GM18520 (cell line): ENCODE data around the gene PLSCR3.

Experiments used
- ATAC-seq: cut with Tn5 transposase; IDR thresholded peaks from one replicate; pipeline ENCODE4 v1.9.1; 2021; ENCODE audit not compliant: unreplicated experiment

Gene PLSCR3

GRCh38 chr17:7394452-7395191 is at the start of gene PLSCR3:
TSS of gene PLSCR3 (minus strand) at chr17:7394525. CDS start at chr17:7394110, 415 bp downstream.
- peak; percentile 79 for ATAC-seq

GRCh38 chr17:7443499-7444485 is 49.5 kb upstream of the PLSCR3 start:
- ATAC-seq = no peak

- ATAC-seq = no peak
Measured at GRCh38 chr17:7442142-7442541, 47.8 kb upstream of the PLSCR3 start.

- no peak for ATAC-seq
Measured at GRCh38 chr17:7441266-7441665, 46.9 kb upstream of the PLSCR3 start.

GRCh38 chr17:7440834-7441195 is 46.5 kb upstream of the PLSCR3 start:
- no peak for ATAC-seq

GRCh38 chr17:7440113-7440833 is 45.9 kb upstream of the PLSCR3 start:
- ATAC-seq = no peak

- ATAC-seq = no peak
Measured at GRCh38 chr17:7439462-7440112, 45.3 kb upstream of the PLSCR3 start, which contains the start of gene FGF11. TSS of gene FGF11 (plus strand) at chr17:7439512. CDS start at chr17:7439621, 109 bp downstream.

GRCh38 chr17:7438656-7439460 is 44.5 kb upstream of the PLSCR3 start:
- no peak for ATAC-seq

GRCh38 chr17:7437950-7438614 is 43.8 kb upstream of the PLSCR3 start:
- no peak for ATAC-seq

GRCh38 chr17:7437369-7437863 is 43.1 kb upstream of the PLSCR3 start:
- no peak for ATAC-seq

GRCh38 chr17:7436556-7437368 is 42.4 kb upstream of the PLSCR3 start:
- peak; percentile 32 for ATAC-seq

- ATAC-seq = no peak
Measured at GRCh38 chr17:7435676-7436555, 41.6 kb upstream of the PLSCR3 start.

- no peak for ATAC-seq
Measured at GRCh38 chr17:7432296-7432695, 38.0 kb upstream of the PLSCR3 start.

- ATAC-seq = no peak
Measured at GRCh38 chr17:7431231-7431630, 36.9 kb upstream of the PLSCR3 start.

- no peak for ATAC-seq
Measured at GRCh38 chr17:7429722-7430121, 35.4 kb upstream of the PLSCR3 start.

GRCh38 chr17:7428557-7428956 is 34.2 kb upstream of the PLSCR3 start, which contains the start of gene SPEM3:
TSS of gene SPEM3 (plus strand) at chr17:7428857. CDS start at chr17:7428903, 46 bp downstream.
- ATAC-seq = no peak

GRCh38 chr17:7427549-7427948 is 33.2 kb upstream of the PLSCR3 start:
- no peak for ATAC-seq
